HepG2 (cell line): ENCODE data around the gene UBE2O. TPM values are rescaled to one million over a fixed set of nuclear protein-coding genes. Genes with fewer than 3 reads are reported as not detected.
A peak's percentile ranks its signal among the peaks of the same experiment; 100 is the strongest.
"Not testable (repeated sequence)": the region's sequence is repeated elsewhere in the genome, so short reads cannot be mapped to it uniquely, and the experiment has no call there.

Source experiments
- ATAC-seq: fragments of 200-7000 bp; cut with Tn5 transposase; 3 replicates; pipeline ENCODE4 v1.9.1; 2020; ENCODE audit warnings: mild to moderate bottlenecking, moderate library complexity
- BruUV-seq: library from RNA; stranded (reverse); fragments of 400-500 nt; replicated peaks from 2 replicates; lab custom pipeline; 2021; lab: Mats Ljungman, UMichigan
- CTCF ChIA-PET: fragments of 300-600 bp; formaldehyde crosslinking; extraction: SDS; loops from one replicate; lab custom pipeline; 2021; ENCODE audit warnings: low total read pairs, inconsistent platforms, low intra/inter-chr PET ratio; lab: Yijun Ruan, JAX
- POLR2A ChIA-PET: fragments of 350-600 bp; sonication (Branson Sonifier 250); formaldehyde crosslinking; loops from one replicate; lab custom pipeline; 2020; ENCODE audit warnings: antibody characterized with exemption, inconsistent platforms; lab: Yijun Ruan, JAX
- DNase-seq: peaks from one replicate; pipeline ENCODE4 v3.0.0-alpha.2; 2015; ENCODE audit warnings: low spot score
- FAIRE-seq: peaks from 3 replicates; lab custom pipeline; 2011; peaks lifted over from hg19 to GRCh38; lab: Jason Lieb, UNC
- H2AFZ ChIP-seq: one replicate; pipeline ENCODE4 v1.6.1; 2011; ENCODE audit warnings: low read length, inconsistent platforms
- H3K27ac ChIP-seq: fragments of 300-600 bp; 3 replicates; pipeline ENCODE4 v1.8.0; 2011; ENCODE audit warnings: mixed run types, mild to moderate bottlenecking, mixed read lengths, low read length, inconsistent platforms; ENCODE audit not compliant: insufficient read depth; ENCODE audit errors: extremely low read length
- H3K27me3 ChIP-seq, 2 experiments: fragments of 200-600 bp in 1 of 2; 2 replicates in 1 of 2; 3 replicates in 1 of 2; pipeline versions ENCODE4 v1.6.0 to v1.8.0; 2011; ENCODE audit warnings: low read length in 2 of 2, mild to moderate bottlenecking in 2 of 2, moderate library complexity in 2 of 2, inconsistent platforms in 1 of 2; ENCODE audit not compliant: insufficient read depth in 2 of 2, control insufficient read depth in 1 of 2
- H3K36me3 ChIP-seq, 2 experiments: fragments of 200-600 bp in 1 of 2; replicated peaks in 1 of 2; 2 replicates in 1 of 2; 3 replicates in 1 of 2; pipeline versions ENCODE4 v1.5.1 to v1.8.0; 2011; ENCODE audit warnings: low read length in 2 of 2, inconsistent platforms in 1 of 2; ENCODE audit not compliant: insufficient read depth in 2 of 2, control insufficient read depth in 1 of 2
- H3K4me1 ChIP-seq: 2 replicates; pipeline ENCODE4 v1.5.1; 2012; ENCODE audit warnings: low read length, inconsistent platforms; ENCODE audit not compliant: insufficient read depth
- H3K4me2 ChIP-seq: 2 replicates; pipeline ENCODE4 v1.6.0; 2011; ENCODE audit warnings: low read depth, low read length, inconsistent platforms
- H3K4me3 ChIP-seq, 3 experiments: fragments of 200-600 bp in 1 of 3; sonication (generic), shearing (Covaris generic) in 1 of 3; replicated peaks in 1 of 3; 2 replicates each; pipeline ENCODE4 v1.5.1; 2011 to 2016; ENCODE audit warnings: low read length in 3 of 3, inconsistent platforms in 2 of 3, low read depth in 2 of 3, mild to moderate bottlenecking in 2 of 3, control low read depth in 1 of 3, mixed read lengths in 1 of 3; ENCODE audit not compliant: insufficient read depth in 1 of 3
- H3K79me2 ChIP-seq: one replicate; pipeline ENCODE4 v1.6.1; 2011; ENCODE audit warnings: low read length, inconsistent platforms; ENCODE audit not compliant: insufficient read depth
- H3K9ac ChIP-seq: 2 replicates; pipeline ENCODE4 v1.6.0; 2011; ENCODE audit warnings: mild to moderate bottlenecking, low read depth, low read length, inconsistent platforms; ENCODE audit not compliant: insufficient read depth
- H3K9me3 ChIP-seq: 2 replicates; pipeline ENCODE4 v1.5.1; 2012; ENCODE audit warnings: mild to moderate bottlenecking, low read length
- H4K20me1 ChIP-seq: 2 replicates; pipeline ENCODE4 v1.6.0; 2011; ENCODE audit warnings: inconsistent platforms, mild to moderate bottlenecking, low read length, moderate library complexity; ENCODE audit not compliant: insufficient read depth
- CBX5 ChIP-seq: sonication (generic); formaldehyde crosslinking; IDR thresholded peaks from 2 replicates; pipeline ENCODE4 v1.4.0; 2020; ENCODE audit warnings: missing genetic modification reagents, borderline replicate concordance
- CEBPG ChIP-seq: IDR thresholded peaks from 2 replicates; pipeline ENCODE4 v1.6.1; 2016
- DNMT1 ChIP-seq: sonication (generic); formaldehyde crosslinking; IDR thresholded peaks from 2 replicates; pipeline ENCODE4 v1.5.1; 2020; ENCODE audit warnings: mild to moderate bottlenecking, missing genetic modification reagents
- GTF2F1 ChIP-seq: fragments of 150-350 bp; IDR thresholded peaks from 2 replicates; pipeline ENCODE4 v1.6.1; 2014; ENCODE audit warnings: low read length
- ISX ChIP-seq: sonication (generic); formaldehyde crosslinking; conservative IDR thresholded peaks from 2 replicates; pipeline ENCODE4 v1.5.0; 2020; ENCODE audit warnings: missing genetic modification reagents
- KDM6A ChIP-seq: IDR thresholded peaks from 2 replicates; pipeline ENCODE4 v1.6.1; 2016; ENCODE audit warnings: low read depth
- KLF15 ChIP-seq: sonication (generic); formaldehyde crosslinking; IDR thresholded peaks from 2 replicates; pipeline ENCODE4 v1.8.1; 2023; ENCODE audit warnings: borderline replicate concordance, mild to moderate bottlenecking, inconsistent platforms, missing genetic modification reagents, mixed read lengths
- NONO ChIP-seq, 2 experiments: fragments of 450-650 bp in 1 of 2; sonication (generic) in 1 of 2; formaldehyde crosslinking in 1 of 2; IDR thresholded peaks in 1 of 2; conservative IDR thresholded peaks in 1 of 2; 2 replicates each; pipeline versions ENCODE4 v1.6.1 to v1.8.0; 2017 to 2022; ENCODE audit warnings: mild to moderate bottlenecking in 1 of 2, missing genetic modification reagents in 1 of 2, moderate library complexity in 1 of 2
- NR2F1 ChIP-seq, 2 experiments: fragments of 450-650 bp in 1 of 2; formaldehyde crosslinking in 1 of 2; IDR thresholded peaks; 2 replicates each; pipeline versions ENCODE4 v1.5.0 to v1.6.1; 2016 to 2020; ENCODE audit warnings: mild to moderate bottlenecking in 1 of 2, missing compliant biosample characterization in 1 of 2, missing genetic modification reagents in 1 of 2, moderate library complexity in 1 of 2
- RBFOX2 ChIP-seq: fragments of 200-400 bp; formaldehyde crosslinking; IDR thresholded peaks from 2 replicates; pipeline ENCODE4 v1.6.1; 2017; ENCODE audit warnings: low read depth, mild to moderate bottlenecking, low read length
- SRSF1 ChIP-seq: fragments of 200-400 bp; formaldehyde crosslinking; optimal IDR thresholded peaks from 2 replicates; pipeline ENCODE3; 2017; ENCODE audit warnings: mild to moderate bottlenecking, low read depth, low read length, moderate library complexity
- SYNCRIP ChIP-seq: fragments of 200-400 bp; formaldehyde crosslinking; IDR thresholded peaks from 2 replicates; pipeline ENCODE4 v1.6.1; 2018; ENCODE audit warnings: mild to moderate bottlenecking, low read depth, low read length; ENCODE audit not compliant: insufficient read depth
- ZBTB38 ChIP-seq: sonication (generic); formaldehyde crosslinking; IDR thresholded peaks from 2 replicates; pipeline ENCODE4 v1.5.1; 2020; ENCODE audit warnings: mild to moderate bottlenecking, missing genetic modification reagents
- ZNF503 ChIP-seq: sonication (generic); formaldehyde crosslinking; IDR thresholded peaks from 2 replicates; pipeline ENCODE4 v1.4.0; 2020; ENCODE audit warnings: missing genetic modification reagents
- ZNF550 ChIP-seq: sonication (generic); formaldehyde crosslinking; IDR thresholded peaks from 2 replicates; pipeline ENCODE4 v1.4.0; 2020; ENCODE audit warnings: mild to moderate bottlenecking, missing genetic modification reagents, borderline replicate concordance
- ZNF703 ChIP-seq: sonication (generic); formaldehyde crosslinking; IDR thresholded peaks from 2 replicates; pipeline ENCODE4 v1.5.1; 2020; ENCODE audit warnings: missing genetic modification reagents, mild to moderate bottlenecking, moderate library complexity, borderline replicate concordance
- ZNF792 ChIP-seq: IDR thresholded peaks from 2 replicates; pipeline ENCODE4 v1.6.1; 2016
- ZNF816 ChIP-seq: sonication (generic); formaldehyde crosslinking; IDR thresholded peaks from 2 replicates; pipeline ENCODE4 v1.8.0; 2022; ENCODE audit warnings: missing genetic modification reagents, mild to moderate bottlenecking, borderline replicate concordance
- ZSCAN20 ChIP-seq: sonication (generic); formaldehyde crosslinking; IDR thresholded peaks from 2 replicates; pipeline ENCODE4 v1.4.0; 2020; ENCODE audit warnings: missing genetic modification reagents, mild to moderate bottlenecking, borderline replicate concordance
- WGBS: methylation state at CpG from one replicate; pipeline ENCODE4 v1.1.6; 2017; ENCODE audit warnings: low lambda C conversion rate; 5-methylcytosine and 5-hydroxymethylcytosine counted together
- in situ Hi-C: cut with HindIII; loops from 2 replicates; pipeline ENCODE4 v1.10.0; 2017; ENCODE audit warnings: low pct_unique_long_range_greater_than_20kb; ENCODE audit not compliant: extremely low pct_ligation_motif_present
- intact Hi-C: fragments of 100-400 bp; cut with micrococcal nuclease; formaldehyde crosslinking; loops from one replicate; pipeline ENCODE4 v1.10.0; 2022; ENCODE audit not compliant: unreplicated experiment
- polyA plus RNA-seq, 8 experiments: library from polyadenylated mRNA; depleted of rRNA in 3 of 8; stranded (reverse) in 7 of 8; unstranded in 1 of 8; fragments of >200 nt; fragmentation: Illumina TruSeq in 4 of 8; extraction: Trizol in 4 of 8; gene quantifications; 2 replicates each; pipeline versions ENCODE4 v1.2.1 to v1.2.3, GENCODE V29; 2011 to 2016; ENCODE audit warnings: low read depth in 4 of 8, missing spikeins in 1 of 8, mixed read lengths in 1 of 8; ENCODE audit not compliant: insufficient read depth in 1 of 8
- total RNA-seq, 5 experiments: library from RNA; depleted of rRNA; stranded (reverse); fragments of >200 nt; fragmentation: Illumina TruSeq; extraction: Trizol; gene quantifications; 2 replicates each; pipeline ENCODE4 v1.2.3, GENCODE V29; 2016; ENCODE audit warnings: low read depth in 1 of 5

UBE2O gene
- total and polyA plus RNA-seq, 2 of the 13 experiments (the other 11 are each of a cell fraction or from before 2014, with no cell fraction given), result 21.5 to 23.5 TPM

DNA sequence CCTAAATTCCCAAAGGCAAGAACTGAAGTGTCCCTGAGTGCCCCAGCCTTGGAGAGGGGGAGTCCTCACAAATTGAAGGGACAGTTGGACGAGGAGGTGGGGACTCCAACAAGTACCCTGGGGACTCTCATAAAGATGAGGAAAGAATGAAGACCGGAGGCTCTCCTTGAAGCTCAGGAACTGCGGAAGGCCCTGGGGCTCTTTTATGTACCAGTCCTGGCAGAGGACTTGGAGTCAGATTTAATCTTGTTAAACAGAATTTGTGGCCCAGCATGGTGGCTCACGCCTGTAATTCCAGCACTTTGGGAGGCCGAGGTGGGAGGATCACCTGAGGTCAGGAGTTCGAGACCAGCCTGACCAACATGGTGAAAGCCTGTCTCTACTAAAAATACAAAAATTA, 93.2 kb downstream of the UBE2O start:
- WGBS, result 94% methylated on average over 6 of the region's 6 CpGs
- H3K9ac ChIP-seq, H2AFZ ChIP-seq, ATAC-seq, intact Hi-C loops, H3K4me3 ChIP-seq, H3K9me3 ChIP-seq, H4K20me1 ChIP-seq, CTCF ChIA-PET, DNase-seq, H3K27ac ChIP-seq, FAIRE-seq, H3K79me2 ChIP-seq, H3K4me2 ChIP-seq, BruUV-seq, H3K36me3 ChIP-seq, in situ Hi-C loops, H3K27me3 ChIP-seq: not testable (repeated sequence)
- 0 out of 2 replicates have a peak, but pooled peaks have one; percentile 49 for TF ChIP-seq ZBTB38 (CRISPR knock-in tag)
- peaks cover 83% of the 10 kb centered on the region for H3K4me1 ChIP-seq
- POLR2A ChIA-PET, result interaction anchor here (24.7 kb wide), 1 partner anchor 23 kb away, joined by 1379 read pairs; the partner anchor contains the start of gene SPHK1

DNA sequence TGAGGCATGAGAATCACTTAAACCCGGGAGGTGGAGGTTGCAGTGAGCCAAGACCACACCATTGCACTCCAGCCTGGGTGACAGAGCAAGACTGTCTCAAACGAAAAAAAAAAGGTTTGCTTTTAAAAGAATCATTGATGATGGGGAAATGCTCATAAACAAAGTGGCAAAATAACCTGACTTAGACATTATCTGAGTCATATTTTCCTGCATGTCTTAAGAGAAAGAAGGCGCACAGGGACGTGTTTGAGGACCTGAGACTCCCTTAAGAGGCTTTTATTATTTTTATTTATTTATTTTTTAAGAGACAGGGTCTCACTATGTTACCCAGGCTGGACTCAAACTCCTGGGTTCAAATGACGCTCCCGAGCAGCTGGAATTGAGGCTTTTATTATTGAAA, 93.6 kb downstream of the UBE2O start:
- peaks cover 85% of the 10 kb centered on the region for H3K4me1 ChIP-seq
- TF ChIP-seq SRSF1 (no peak), CBX5 (CRISPR knock-in tag) (no peak), ZNF816 (CRISPR knock-in tag) (no peak), NR2F1 (CRISPR knock-in tag; IDR thresholded peaks at IDR 0.05) (no peak), KDM6A (CRISPR knock-in tag) (no peak), ISX (no peak), ZNF792 (CRISPR knock-in tag) (no peak), NONO (IDR thresholded peaks at IDR 0.05) (no peak), NONO (CRISPR knock-in tag; conservative IDR thresholded peaks at IDR 0.05) (no peak), ZNF703 (no peak), ZSCAN20 (CRISPR knock-in tag) (no peak), KLF15 (CRISPR knock-in tag) (no peak), CEBPG (CRISPR knock-in tag) (no peak), RBFOX2 (no peak), ZNF550 (CRISPR knock-in tag) (no peak), SYNCRIP (no peak), GTF2F1 (no peak), ZNF503 (CRISPR knock-in tag) (no peak), DNMT1 (CRISPR knock-in tag) (no peak)
- BruUV-seq, result no TSS peak
- ATAC-seq (no peak), DNase-seq (no peak), FAIRE-seq (no peak)
- CTCF ChIA-PET, result no interaction called here
- no peak overlapping the region for H3K9ac ChIP-seq
- no peaks in the 10 kb centered on the region for H3K9me3 ChIP-seq
- no peak overlapping the region for H2AFZ ChIP-seq
- no peaks in the 10 kb centered on the region for H3K36me3 ChIP-seq
- WGBS, result 88% methylated on average over 6 of the region's 6 CpGs
- peaks cover 2% of the 10 kb centered on the region for H3K79me2 ChIP-seq
- H3K27ac ChIP-seq, result no peak overlapping the region
- H3K4me2 ChIP-seq, result no peak overlapping the region
- in situ Hi-C loops, result no loop called here
- H3K27me3 ChIP-seq, result no peaks in the 10 kb centered on the region
- intact Hi-C loops, result no loop called here
- POLR2A ChIA-PET, result interaction anchor here (1.8 to 24.7 kb wide), 2 partner anchors 14 to 24 kb away, joined by 7 to 1379 read pairs; partner anchors contain the start of gene SPHK1
- no peaks in the 10 kb centered on the region for H4K20me1 ChIP-seq
- H3K4me3 ChIP-seq, result no peak overlapping the region
